Stimulated activated CD4-positive, alpha-beta T cell treated with anti-CD3 and anti-CD28 coated beads, Interleukin-2, amount 100 ng/mL, for 4 hours (primary cell): ENCODE data around the gene EBNA1BP2.
"Not testable (repeated sequence)": the region's sequence is repeated elsewhere in the genome, so short reads cannot be mapped to it uniquely, and the experiment has no call there.

ENCODE experiments used
- DNase-seq: peaks from one replicate; pipeline ENCODE4 v3.0.0-alpha.2; 2020; ENCODE audit warnings: low read depth

Gene EBNA1BP2

DNA sequence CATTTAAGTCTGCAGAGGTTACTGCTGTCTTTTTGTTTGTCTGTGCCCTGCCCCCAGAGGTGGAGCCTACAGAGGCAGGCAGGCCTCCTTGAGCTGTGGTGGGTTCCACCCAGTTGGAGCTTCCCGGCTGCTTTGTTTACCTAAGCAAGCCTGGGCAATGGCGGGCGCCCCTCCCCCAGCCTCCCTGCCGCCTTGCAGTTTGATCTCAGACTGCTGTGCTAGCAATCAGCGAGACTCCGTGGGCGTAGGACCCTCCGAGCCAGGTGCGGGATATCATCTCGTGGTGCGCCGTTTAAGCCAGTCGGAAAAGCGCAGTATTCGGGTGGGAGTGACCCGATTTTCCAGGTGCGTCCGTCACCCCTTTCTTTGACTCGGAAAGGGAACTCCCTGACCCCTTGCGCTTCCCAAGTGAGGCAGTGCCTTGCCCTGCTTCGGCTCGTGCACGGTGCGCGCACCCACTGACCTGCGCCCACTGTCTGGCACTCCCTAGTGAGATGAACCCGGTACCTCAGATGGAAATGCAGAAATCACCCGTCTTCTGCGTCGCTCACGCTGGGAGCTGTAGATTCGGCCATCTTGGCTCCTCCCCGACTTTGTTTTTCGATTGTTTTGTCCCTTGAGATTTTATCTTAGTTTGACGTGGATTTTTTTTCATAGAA, 52.0 kb downstream of the EBNA1BP2 start:
- DNase-seq: not testable (repeated sequence)
